HEK293 (cell line): ENCODE results near the gene CEP44.

Experiments used
- CTCF ChIA-PET: fragments of 350-600 bp; formaldehyde crosslinking; extraction: SDS; loops from one replicate; lab custom pipeline; 2021; ENCODE audit warnings: antibody characterized with exemption; lab: Yijun Ruan, JAX
- POLR2A ChIA-PET: fragments of 300-600 bp; formaldehyde crosslinking; extraction: SDS; loops from one replicate; lab custom pipeline; 2020; ENCODE audit warnings: antibody characterized with exemption, inconsistent platforms; lab: Yijun Ruan, JAX
- H3K27ac ChIP-seq: fragments of 200-500 bp; sonication (Bioruptor generic); 2 replicates; pipeline ENCODE4 v1.5.1; 2014; ENCODE audit warnings: low read depth, low read length, control low read depth, inconsistent platforms; ENCODE audit errors: extremely low read depth
- H3K36me3 ChIP-seq, 2 experiments: fragments of 200-500 bp in 1 of 2; sonication (Bioruptor generic) in 1 of 2; 1 replicate in 1 of 2; 2 replicates in 1 of 2; pipeline ENCODE4 v1.5.1; 2014 to 2017; ENCODE audit warnings: inconsistent platforms in 2 of 2, low read length in 2 of 2; ENCODE audit not compliant: control insufficient read depth in 2 of 2, insufficient read depth in 1 of 2
- H3K4me1 ChIP-seq: fragments of 200-500 bp; sonication (Bioruptor generic); 2 replicates; pipeline ENCODE4 v1.5.1; 2014; ENCODE audit warnings: mild to moderate bottlenecking, low read length, inconsistent platforms; ENCODE audit not compliant: control insufficient read depth, insufficient read depth
- H3K4me3 ChIP-seq: 2 replicates; pipeline ENCODE4 v1.5.1; 2011; ENCODE audit warnings: low read depth, mild to moderate bottlenecking, control low read depth, low read length, moderate library complexity
- H3K9me3 ChIP-seq: fragments of 200-500 bp; sonication (Bioruptor generic); 2 replicates; pipeline ENCODE4 v1.5.1; 2014; ENCODE audit warnings: low read depth, low read length, inconsistent platforms; ENCODE audit not compliant: control insufficient read depth, insufficient read depth
- ELK4 ChIP-seq: IDR thresholded peaks from 2 replicates; pipeline ENCODE4 v1.6.1; 2011; ENCODE audit warnings: mild to moderate bottlenecking, low read depth, low read length, borderline replicate concordance
- IKZF3 ChIP-seq: fragments of 450-650 bp; IDR thresholded peaks from 2 replicates; pipeline ENCODE4 v1.5.0; 2018; ENCODE audit warnings: missing biosample characterization, mild to moderate bottlenecking, missing genetic modification characterization, moderate library complexity
- OVOL3 ChIP-seq: fragments of 450-650 bp; formaldehyde crosslinking; IDR thresholded peaks from 2 replicates; pipeline ENCODE4 v1.5.1; 2016; ENCODE audit warnings: missing biosample characterization, missing genetic modification characterization
- PRDM1 ChIP-seq: fragments of 450-650 bp; formaldehyde crosslinking; IDR thresholded peaks from 2 replicates; pipeline ENCODE4; 2016; ENCODE audit warnings: missing biosample characterization, missing genetic modification characterization
- SCRT2 ChIP-seq: fragments of 450-650 bp; formaldehyde crosslinking; IDR thresholded peaks from 2 replicates; pipeline ENCODE4 v1.5.1; 2016; ENCODE audit warnings: missing biosample characterization, missing genetic modification characterization
- SP7 ChIP-seq: fragments of 450-650 bp; formaldehyde crosslinking; IDR thresholded peaks from 2 replicates; pipeline ENCODE4 v1.5.1; 2016; ENCODE audit warnings: missing biosample characterization, missing genetic modification characterization
- ZBTB17 ChIP-seq: fragments of 450-650 bp; formaldehyde crosslinking; IDR thresholded peaks from 2 replicates; pipeline ENCODE4 v1.5.1; 2016; ENCODE audit warnings: missing biosample characterization, missing genetic modification characterization
- ZNF214 ChIP-seq: fragments of 450-650 bp; formaldehyde crosslinking; IDR thresholded peaks from 2 replicates; pipeline ENCODE4 v1.5.1; 2017; ENCODE audit warnings: missing biosample characterization, mild to moderate bottlenecking, missing genetic modification characterization, borderline replicate concordance
- ZNF416 ChIP-seq: fragments of 450-650 bp; formaldehyde crosslinking; IDR thresholded peaks from 2 replicates; pipeline ENCODE4 v1.5.1; 2016; ENCODE audit warnings: missing biosample characterization, missing genetic modification characterization
- ZNF48 ChIP-seq: fragments of 450-650 bp; formaldehyde crosslinking; IDR thresholded peaks from 2 replicates; pipeline ENCODE4 v1.5.1; 2016; ENCODE audit warnings: missing biosample characterization, missing genetic modification characterization
- ZNF549 ChIP-seq: fragments of 450-650 bp; IDR thresholded peaks from 2 replicates; pipeline ENCODE4 v1.5.1; 2018; ENCODE audit warnings: missing biosample characterization, missing genetic modification characterization, mild to moderate bottlenecking, inconsistent platforms, moderate library complexity
- ZNF600 ChIP-seq: fragments of 450-650 bp; formaldehyde crosslinking; IDR thresholded peaks from 2 replicates; pipeline ENCODE4 v1.5.1; 2016; ENCODE audit warnings: missing biosample characterization, missing genetic modification characterization
- TF ChIP-seq, protein P1 (sequence below): fragments of 450-650 bp; formaldehyde crosslinking; IDR thresholded peaks from 2 replicates; pipeline ENCODE4 v1.5.1; 2017; ENCODE audit warnings: missing biosample characterization, missing genetic modification characterization
- TF ChIP-seq, protein P2 (sequence below): fragments of 450-650 bp; formaldehyde crosslinking; IDR thresholded peaks from 2 replicates; pipeline ENCODE4 v1.5.1; 2016; ENCODE audit warnings: missing biosample characterization, missing genetic modification characterization

CEP44 gene

GRCh38 chr4:174314770-174315169 is 31.1 kb downstream of the CEP44 start:
- H3K4me1 ChIP-seq: peaks cover 3% of the 10 kb centered on the region; the same call in 1 of the 2 replicates
- peaks cover 4 to 21% of the 10 kb centered on the region in 2 experiments; a peak in 1 of 3 replicates for H3K36me3 ChIP-seq
- ChIA-PET CTCF (interaction anchor here (0.5 kb wide), 1 partner anchor 104 kb away, joined by 4 read pairs; no protein-coding TSS in a partner anchor), POLR2A (no interaction called here)
- no peaks in the 10 kb centered on the region for H3K9me3 ChIP-seq
- no peak overlapping the region for H3K4me3 ChIP-seq
- peak; percentile 50; the same call in 1 of the 2 replicates for TF ChIP-seq PRDM1 (tag by site-specific recombination)
- TF ChIP-seq ZNF600 (tag by site-specific recombination): peak; percentile 32; the same call in 1 of the 2 replicates
- peak; percentile 23; the same call in 1 of the 2 replicates for TF ChIP-seq ZBTB17 (tag by site-specific recombination)
- TF ChIP-seq ELK4: no peak
- no peak for TF ChIP-seq ZNF48 (tag by site-specific recombination)
- TF ChIP-seq IKZF3 (tag by site-specific recombination): no peak
- no peak for TF ChIP-seq ZNF214 (tag by site-specific recombination)
- TF ChIP-seq SP7 (tag by site-specific recombination): peak; percentile 38; the same call in 1 of the 2 replicates
- no peak for TF ChIP-seq ZNF416 (tag by site-specific recombination)
- H3K27ac ChIP-seq: no peak overlapping the region

- ChIA-PET POLR2A (no interaction called here), CTCF (interaction anchor here (0.7 kb wide), 1 partner anchor 734 kb away, joined by 3 read pairs; no protein-coding TSS in a partner anchor)
- TF ChIP-seq PRDM1 (tag by site-specific recombination): peak; percentile 22; the same call in 1 of the 2 replicates
- no peak for TF ChIP-seq OVOL3 (tag by site-specific recombination)
- TF ChIP-seq, protein P1, sequence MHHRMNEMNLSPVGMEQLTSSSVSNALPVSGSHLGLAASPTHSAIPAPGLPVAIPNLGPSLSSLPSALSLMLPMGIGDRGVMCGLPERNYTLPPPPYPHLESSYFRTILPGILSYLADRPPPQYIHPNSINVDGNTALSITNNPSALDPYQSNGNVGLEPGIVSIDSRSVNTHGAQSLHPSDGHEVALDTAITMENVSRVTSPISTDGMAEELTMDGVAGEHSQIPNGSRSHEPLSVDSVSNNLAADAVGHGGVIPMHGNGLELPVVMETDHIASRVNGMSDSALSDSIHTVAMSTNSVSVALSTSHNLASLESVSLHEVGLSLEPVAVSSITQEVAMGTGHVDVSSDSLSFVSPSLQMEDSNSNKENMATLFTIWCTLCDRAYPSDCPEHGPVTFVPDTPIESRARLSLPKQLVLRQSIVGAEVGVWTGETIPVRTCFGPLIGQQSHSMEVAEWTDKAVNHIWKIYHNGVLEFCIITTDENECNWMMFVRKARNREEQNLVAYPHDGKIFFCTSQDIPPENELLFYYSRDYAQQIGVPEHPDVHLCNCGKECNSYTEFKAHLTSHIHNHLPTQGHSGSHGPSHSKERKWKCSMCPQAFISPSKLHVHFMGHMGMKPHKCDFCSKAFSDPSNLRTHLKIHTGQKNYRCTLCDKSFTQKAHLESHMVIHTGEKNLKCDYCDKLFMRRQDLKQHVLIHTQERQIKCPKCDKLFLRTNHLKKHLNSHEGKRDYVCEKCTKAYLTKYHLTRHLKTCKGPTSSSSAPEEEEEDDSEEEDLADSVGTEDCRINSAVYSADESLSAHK (tag by site-specific recombination): no peak
- TF ChIP-seq SCRT2 (tag by site-specific recombination): 0 out of 2 replicates have a peak, but pooled peaks have one; percentile 18
- Histone ChIP-seq H3K9me3 (no peaks in the 10 kb centered on the region), H3K4me1 (peaks cover 3% of the 10 kb centered on the region; the same call in 1 of the 2 replicates), H3K36me3 (peaks cover 4 to 31% of the 10 kb centered on the region in 2 experiments; a peak in 1 of 3 replicates), H3K27ac (no peak overlapping the region), H3K4me3 (no peak overlapping the region)
Measured at GRCh38 chr4:174316546-174316945, 32.8 kb downstream of the CEP44 start.

DNA sequence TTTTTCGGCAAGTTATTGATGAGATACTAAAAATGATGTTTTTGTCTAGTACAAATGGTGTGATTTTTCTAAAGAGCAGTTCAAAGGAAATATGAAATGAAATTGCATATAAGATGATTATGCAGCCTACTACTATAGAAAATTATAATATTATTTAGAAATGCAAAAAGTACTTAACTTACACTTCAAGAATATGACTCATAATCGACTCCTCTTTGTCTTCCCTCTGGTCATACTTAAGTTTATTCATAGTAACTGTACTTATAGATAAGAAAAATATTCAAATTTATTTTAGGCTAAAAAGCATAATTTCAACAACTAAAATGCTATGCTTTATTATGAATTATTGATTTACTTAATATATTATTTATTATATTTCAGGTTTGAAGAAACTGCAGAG is 33.2 kb downstream of the CEP44 start:
- no peak overlapping the region for H3K27ac ChIP-seq
- H3K4me3 ChIP-seq: no peak overlapping the region
- peaks cover 4 to 31% of the 10 kb centered on the region in 2 experiments; a peak in 1 of 3 replicates for H3K36me3 ChIP-seq
- CTCF ChIA-PET: no interaction called here
- H3K9me3 ChIP-seq: no peaks in the 10 kb centered on the region
- POLR2A ChIA-PET: no interaction called here
- TF ChIP-seq, protein P2, sequence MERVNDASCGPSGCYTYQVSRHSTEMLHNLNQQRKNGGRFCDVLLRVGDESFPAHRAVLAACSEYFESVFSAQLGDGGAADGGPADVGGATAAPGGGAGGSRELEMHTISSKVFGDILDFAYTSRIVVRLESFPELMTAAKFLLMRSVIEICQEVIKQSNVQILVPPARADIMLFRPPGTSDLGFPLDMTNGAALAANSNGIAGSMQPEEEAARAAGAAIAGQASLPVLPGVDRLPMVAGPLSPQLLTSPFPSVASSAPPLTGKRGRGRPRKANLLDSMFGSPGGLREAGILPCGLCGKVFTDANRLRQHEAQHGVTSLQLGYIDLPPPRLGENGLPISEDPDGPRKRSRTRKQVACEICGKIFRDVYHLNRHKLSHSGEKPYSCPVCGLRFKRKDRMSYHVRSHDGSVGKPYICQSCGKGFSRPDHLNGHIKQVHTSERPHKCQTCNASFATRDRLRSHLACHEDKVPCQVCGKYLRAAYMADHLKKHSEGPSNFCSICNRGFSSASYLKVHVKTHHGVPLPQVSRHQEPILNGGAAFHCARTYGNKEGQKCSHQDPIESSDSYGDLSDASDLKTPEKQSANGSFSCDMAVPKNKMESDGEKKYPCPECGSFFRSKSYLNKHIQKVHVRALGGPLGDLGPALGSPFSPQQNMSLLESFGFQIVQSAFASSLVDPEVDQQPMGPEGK: no peak
- no peak for TF ChIP-seq ZNF549 (tag by site-specific recombination)
- peaks cover 3% of the 10 kb centered on the region; the same call in 1 of the 2 replicates for H3K4me1 ChIP-seq
